ENCODE results near the gene PHF5A. TPM values are rescaled to one million over a fixed set of nuclear protein-coding genes. Genes with fewer than 3 reads are reported as not detected.

PHF5A gene
- total RNA-seq, 1 donor from 2014 or later, result 29.0 TPM

GRCh38 chr22:41499624-41500280, 31.3 kb upstream of the PHF5A start:
- Mint-ChIP-seq H3K27me3 (ENCODE audit: unreplicated experiment) (no peaks in the 10 kb centered on the region), H3K4me3 (ENCODE audit: unreplicated experiment) (no peak overlapping the region), H3K27ac (ENCODE audit: unreplicated experiment) (no peak overlapping the region), H3K36me3 (ENCODE audit: unreplicated experiment) (peaks cover 14% of the 10 kb centered on the region), H3K9me3 (ENCODE audit: unreplicated experiment) (no peaks in the 10 kb centered on the region), H3K4me1 (ENCODE audit: unreplicated experiment) (no peaks in the 10 kb centered on the region)
- no peak for TF ChIP-seq CTCF (IDR thresholded peaks at IDR 0.05)
- DNase-seq (ENCODE audit: extremely low spot score, unreplicated experiment), result no peak

- H3K27ac Mint-ChIP-seq (ENCODE audit: unreplicated experiment), result no peak overlapping the region
- H3K9me3 Mint-ChIP-seq (ENCODE audit: unreplicated experiment), result no peaks in the 10 kb centered on the region
- no peak overlapping the region for H3K4me3 Mint-ChIP-seq (ENCODE audit: unreplicated experiment)
- no peaks in the 10 kb centered on the region for H3K4me1 Mint-ChIP-seq (ENCODE audit: unreplicated experiment)
- no peak for DNase-seq (ENCODE audit: extremely low spot score, unreplicated experiment)
- no peak for TF ChIP-seq CTCF (IDR thresholded peaks at IDR 0.05)
- H3K36me3 Mint-ChIP-seq (ENCODE audit: unreplicated experiment), result peaks cover 12% of the 10 kb centered on the region
- no peaks in the 10 kb centered on the region for H3K27me3 Mint-ChIP-seq (ENCODE audit: unreplicated experiment)
Observed at GRCh38 chr22:41498303-41498835, 29.9 kb upstream of the PHF5A start.

- Mint-ChIP-seq H3K4me1 (ENCODE audit: unreplicated experiment) (peaks cover 13% of the 10 kb centered on the region), H3K4me3 (ENCODE audit: unreplicated experiment) (no peak overlapping the region), H3K27me3 (ENCODE audit: unreplicated experiment) (no peaks in the 10 kb centered on the region), H3K36me3 (ENCODE audit: unreplicated experiment) (peaks cover 3% of the 10 kb centered on the region), H3K27ac (ENCODE audit: unreplicated experiment) (peak overlapping the region; percentile 11), H3K9me3 (ENCODE audit: unreplicated experiment) (no peaks in the 10 kb centered on the region)
- no peak for TF ChIP-seq CTCF (IDR thresholded peaks at IDR 0.05)
- no peak for DNase-seq (ENCODE audit: extremely low spot score, unreplicated experiment)
Observed at GRCh38 chr22:41491374-41492100, 23.0 kb upstream of the PHF5A start.

GRCh38 chr22:41488596-41489385, 20.3 kb upstream of the PHF5A start:
- Mint-ChIP-seq H3K27ac (ENCODE audit: unreplicated experiment) (peak overlapping the region; percentile 1), H3K36me3 (ENCODE audit: unreplicated experiment) (peaks cover 3% of the 10 kb centered on the region), H3K9me3 (ENCODE audit: unreplicated experiment) (no peaks in the 10 kb centered on the region), H3K27me3 (ENCODE audit: unreplicated experiment) (no peaks in the 10 kb centered on the region), H3K4me1 (ENCODE audit: unreplicated experiment) (peaks cover 18% of the 10 kb centered on the region), H3K4me3 (ENCODE audit: unreplicated experiment) (no peak overlapping the region)
- TF ChIP-seq CTCF (IDR thresholded peaks at IDR 0.05), result no peak
- no peak for DNase-seq (ENCODE audit: extremely low spot score, unreplicated experiment)

Measured in osteocyte (in vitro differentiated cells).